22Rv1 (cell line): ENCODE data around the gene ITSN2.

Experiments used
- ZFX ChIP-seq: fragments of 450-650 bp; IDR thresholded peaks from 2 replicates; pipeline ENCODE4 v1.6.1; 2017; ENCODE audit warnings: antibody characterized with exemption, borderline replicate concordance
- TF ChIP-seq, protein P1 (sequence below): fragments of 450-650 bp; IDR thresholded peaks from 2 replicates; pipeline ENCODE4 v1.5.1; 2017; ENCODE audit warnings: mild to moderate bottlenecking

DNA sequence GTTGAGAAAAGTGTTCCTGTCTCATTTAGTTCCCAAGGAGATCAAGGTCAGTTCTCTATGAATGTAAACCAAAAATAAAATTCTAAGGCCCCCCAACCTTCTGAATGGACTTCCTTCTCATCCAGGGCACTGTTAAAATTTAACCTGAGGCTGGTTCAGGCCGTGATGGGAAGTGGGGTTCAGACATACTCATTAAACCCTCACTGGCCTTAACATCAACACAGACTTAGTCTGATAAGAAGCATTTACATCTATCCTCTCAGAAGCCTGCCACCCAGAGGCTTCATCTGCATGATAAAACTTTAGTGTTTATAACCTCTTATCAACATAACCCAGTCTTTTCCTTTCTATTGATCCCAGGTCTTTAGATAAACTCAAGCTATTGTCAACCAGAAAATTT is 22.4 kb downstream of the ITSN2 start:
- TF ChIP-seq, protein P1, sequence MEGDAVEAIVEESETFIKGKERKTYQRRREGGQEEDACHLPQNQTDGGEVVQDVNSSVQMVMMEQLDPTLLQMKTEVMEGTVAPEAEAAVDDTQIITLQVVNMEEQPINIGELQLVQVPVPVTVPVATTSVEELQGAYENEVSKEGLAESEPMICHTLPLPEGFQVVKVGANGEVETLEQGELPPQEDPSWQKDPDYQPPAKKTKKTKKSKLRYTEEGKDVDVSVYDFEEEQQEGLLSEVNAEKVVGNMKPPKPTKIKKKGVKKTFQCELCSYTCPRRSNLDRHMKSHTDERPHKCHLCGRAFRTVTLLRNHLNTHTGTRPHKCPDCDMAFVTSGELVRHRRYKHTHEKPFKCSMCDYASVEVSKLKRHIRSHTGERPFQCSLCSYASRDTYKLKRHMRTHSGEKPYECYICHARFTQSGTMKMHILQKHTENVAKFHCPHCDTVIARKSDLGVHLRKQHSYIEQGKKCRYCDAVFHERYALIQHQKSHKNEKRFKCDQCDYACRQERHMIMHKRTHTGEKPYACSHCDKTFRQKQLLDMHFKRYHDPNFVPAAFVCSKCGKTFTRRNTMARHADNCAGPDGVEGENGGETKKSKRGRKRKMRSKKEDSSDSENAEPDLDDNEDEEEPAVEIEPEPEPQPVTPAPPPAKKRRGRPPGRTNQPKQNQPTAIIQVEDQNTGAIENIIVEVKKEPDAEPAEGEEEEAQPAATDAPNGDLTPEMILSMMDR: no peak; the same call in 1 of the 2 replicates
- no peak for TF ChIP-seq ZFX
